Right lung (tissue), 5 donors: ENCODE data around the gene CDC42BPA. TPM values are rescaled to one million over a fixed set of nuclear protein-coding genes. Genes with fewer than 3 reads are reported as not detected.
A peak's percentile ranks its signal among the peaks of the same experiment; 100 is the strongest.
"Not testable (repeated sequence)": the region's sequence is repeated elsewhere in the genome, so short reads cannot be mapped to it uniquely, and the experiment has no call there.

Source experiments
- DNase-seq, 2 donors: peaks; one replicate each; pipeline ENCODE4 v3.0.0-alpha.2; 2013
- polyA plus RNA-seq, 5 donors: library from polyadenylated mRNA; unstranded; fragments of 120-200 nt; gene quantifications; one replicate each; pipeline versions ENCODE4 v1.2.1 to v1.2.3, GENCODE V29; 2013; ENCODE audit warnings: inconsistent platforms in 1 of 5, low replicate concordance in 1 of 5; ENCODE audit not compliant: insufficient read length in 5 of 5, insufficient read depth in 1 of 5

CDC42BPA gene
- polyA plus RNA-seq, 5 donors: 31.8 to 45.8 (median 42.7) TPM

- DNase-seq: no peak
Measured at GRCh38 chr1:227140376-227140775, 177.9 kb downstream of the CDC42BPA start.

DNA sequence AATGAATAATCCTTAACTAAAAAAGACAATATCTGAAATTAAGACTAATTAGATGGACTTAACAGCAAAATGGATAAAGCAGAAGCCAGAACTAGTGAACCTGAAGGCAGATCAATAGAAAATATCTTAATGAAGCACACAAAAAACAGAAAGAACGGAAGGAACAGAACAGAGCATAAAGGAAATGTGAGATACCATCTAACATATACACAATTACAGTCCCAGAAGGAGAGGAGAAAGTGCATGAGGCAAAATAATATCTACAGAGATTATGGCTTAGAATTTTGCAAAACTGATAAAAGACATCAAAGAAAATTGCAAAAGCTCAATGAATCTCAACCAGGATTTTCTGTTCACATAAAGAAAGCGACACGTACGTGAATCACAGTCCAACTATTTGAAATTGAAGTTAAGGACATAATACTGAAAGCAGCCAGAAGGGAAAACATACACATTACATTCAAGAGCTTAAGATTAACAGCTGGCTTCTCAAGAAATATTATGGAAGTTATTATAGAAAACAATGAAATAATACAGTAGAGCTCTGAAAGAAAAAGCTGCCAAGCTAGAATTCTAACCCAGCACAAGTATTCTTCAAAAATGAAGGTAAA, 182.0 kb downstream of the CDC42BPA start:
- no peak for DNase-seq

- DNase-seq: no peak
Measured at GRCh38 chr1:227134686-227135314, 183.5 kb downstream of the CDC42BPA start.

GRCh38 chr1:227132695-227133094, 185.6 kb downstream of the CDC42BPA start:
- DNase-seq: not testable (repeated sequence)

DNA sequence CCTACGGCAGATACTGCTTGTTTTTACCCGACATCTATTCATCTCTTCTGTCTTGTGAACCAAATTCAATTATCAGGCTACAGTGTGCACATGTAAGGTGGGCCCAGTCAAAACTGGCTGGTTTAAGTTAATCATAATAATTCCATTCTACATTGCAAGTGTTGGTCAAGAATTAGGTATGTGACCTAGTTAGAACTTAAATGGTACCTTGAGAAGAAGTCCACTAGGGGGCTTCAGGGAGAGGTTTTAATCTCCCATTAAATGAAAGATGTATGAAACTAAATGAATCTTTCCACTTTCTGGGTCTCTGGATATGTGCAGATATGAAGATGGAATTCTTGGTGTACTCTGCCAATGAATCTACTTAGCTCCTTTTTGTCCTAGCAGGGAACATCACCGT, 187.1 kb downstream of the CDC42BPA start:
- no peak for DNase-seq

DNA sequence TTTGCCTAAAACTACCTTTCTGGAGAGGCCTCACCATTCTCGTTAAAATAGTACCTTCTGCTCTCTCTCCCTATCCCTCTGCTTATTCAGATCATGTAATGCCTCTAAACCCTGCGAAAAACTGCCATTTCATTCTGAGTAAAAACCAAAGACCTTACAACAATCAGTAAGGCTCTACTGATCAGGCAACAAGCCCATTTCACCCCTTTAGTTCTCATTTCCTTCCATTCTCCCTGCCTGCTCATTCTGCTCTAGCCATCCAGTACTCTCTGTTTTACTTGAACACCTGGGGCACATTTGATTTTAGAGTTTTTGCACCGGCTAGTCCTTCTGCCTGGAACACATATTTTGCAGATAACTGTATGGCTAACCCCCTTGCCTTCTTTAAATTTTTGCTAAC, 190.4 kb downstream of the CDC42BPA start:
- DNase-seq: no peak

GRCh38 chr1:227125929-227126545, 192.3 kb downstream of the CDC42BPA start:
- no peak for DNase-seq

GRCh38 chr1:227124473-227124872, 193.8 kb downstream of the CDC42BPA start:
- DNase-seq: no peak

- no peak for DNase-seq
Measured at GRCh38 chr1:227120826-227121225, 197.5 kb downstream of the CDC42BPA start.

GRCh38 chr1:227112538-227112937, 205.8 kb downstream of the CDC42BPA start:
- no peak for DNase-seq

DNA sequence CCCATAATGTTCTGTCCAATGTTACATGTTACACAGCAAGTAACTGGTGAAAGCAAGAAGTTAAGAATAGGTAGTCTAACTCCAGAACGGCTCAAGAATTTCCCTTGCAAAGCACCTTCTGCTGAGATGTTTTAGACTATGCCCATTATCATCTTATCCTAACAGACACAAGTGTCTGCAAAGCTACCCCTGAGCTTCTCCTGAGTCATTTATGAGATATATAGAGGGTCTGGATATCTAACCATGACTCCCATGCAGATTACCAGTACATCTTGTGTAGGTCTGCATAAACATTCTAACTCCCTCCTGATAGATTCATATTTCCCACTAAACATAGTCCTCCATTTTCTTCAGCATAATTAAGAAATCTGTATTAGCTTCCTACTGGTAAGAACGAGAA, 206.5 kb downstream of the CDC42BPA start:
- no peak for DNase-seq

DNA sequence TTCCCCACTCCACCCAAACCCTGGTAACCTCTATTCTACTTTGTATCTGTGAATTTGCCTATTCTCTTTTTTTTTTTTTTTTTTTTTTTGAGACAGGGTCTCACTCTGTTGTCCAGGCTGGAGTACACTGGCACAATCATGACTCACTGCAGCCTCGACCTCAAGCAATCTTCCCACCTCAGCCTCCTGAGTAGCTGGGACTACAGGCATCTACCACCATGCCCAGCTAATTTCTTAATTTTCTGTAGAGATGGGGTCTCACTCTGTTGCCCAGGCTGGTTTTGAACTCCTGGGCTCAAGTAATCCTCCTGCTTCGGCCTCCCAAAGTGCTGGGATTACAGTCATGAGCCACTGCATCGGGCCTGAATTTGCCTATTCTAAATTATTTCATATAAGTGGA, 213.0 kb downstream of the CDC42BPA start:
- DNase-seq: not testable (repeated sequence)

- no peak for DNase-seq
Measured at GRCh38 chr1:227102056-227102455, 216.2 kb downstream of the CDC42BPA start.

DNA sequence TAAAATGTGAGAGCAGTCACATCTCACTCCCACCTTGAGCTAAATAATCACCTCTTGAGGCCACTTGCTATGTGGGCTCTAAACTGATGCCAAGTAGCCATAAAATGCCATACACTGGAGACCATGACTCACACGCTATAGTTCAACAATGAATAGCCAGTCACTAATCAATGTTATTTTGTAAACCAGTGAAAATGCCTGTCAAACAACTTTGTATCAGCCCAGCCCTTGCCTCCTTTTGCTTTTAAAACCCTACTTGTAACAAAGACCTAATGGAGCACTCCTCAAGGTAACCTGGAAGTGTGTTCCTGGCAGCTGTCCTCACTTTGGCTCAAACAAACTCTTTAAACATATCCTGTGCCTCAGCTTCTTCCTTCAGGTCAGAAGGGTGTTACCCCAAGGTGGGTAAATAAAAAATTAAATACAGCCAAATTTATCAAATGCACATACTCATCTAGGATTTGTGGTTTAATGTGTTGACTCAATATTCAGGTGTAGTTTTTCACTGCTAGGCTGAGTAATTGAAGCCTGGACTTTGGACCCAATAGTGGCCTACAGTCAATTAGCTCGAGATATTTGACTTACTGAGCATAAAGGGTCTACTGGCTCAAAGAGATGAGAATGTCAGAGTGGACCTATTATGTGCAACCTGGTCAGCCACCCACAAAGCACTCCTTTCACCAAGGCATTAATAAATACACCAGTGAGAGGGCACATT, 223.9 kb downstream of the CDC42BPA start:
- DNase-seq: no peak

DNA sequence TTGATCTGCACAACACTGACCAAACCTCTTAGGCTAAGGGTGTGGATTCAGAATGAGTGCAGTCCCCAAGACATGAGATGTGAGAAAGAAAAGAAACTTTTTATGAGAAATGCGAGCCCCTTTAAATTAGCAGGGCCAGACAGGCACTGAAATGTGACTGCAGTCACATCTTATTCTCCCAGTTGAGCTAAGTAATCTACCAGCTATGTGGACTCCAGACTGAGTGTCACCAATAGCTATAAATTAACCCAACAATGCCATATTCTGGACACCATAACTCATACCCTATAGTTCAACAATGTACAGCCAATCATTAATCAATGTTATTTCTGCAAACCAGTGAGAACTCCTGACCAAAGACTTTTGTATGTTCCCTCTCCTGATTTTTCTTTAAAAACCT, 225.0 kb downstream of the CDC42BPA start:
- no peak for DNase-seq

GRCh38 chr1:227092069-227092468, 226.2 kb downstream of the CDC42BPA start:
- DNase-seq: no peak

DNA sequence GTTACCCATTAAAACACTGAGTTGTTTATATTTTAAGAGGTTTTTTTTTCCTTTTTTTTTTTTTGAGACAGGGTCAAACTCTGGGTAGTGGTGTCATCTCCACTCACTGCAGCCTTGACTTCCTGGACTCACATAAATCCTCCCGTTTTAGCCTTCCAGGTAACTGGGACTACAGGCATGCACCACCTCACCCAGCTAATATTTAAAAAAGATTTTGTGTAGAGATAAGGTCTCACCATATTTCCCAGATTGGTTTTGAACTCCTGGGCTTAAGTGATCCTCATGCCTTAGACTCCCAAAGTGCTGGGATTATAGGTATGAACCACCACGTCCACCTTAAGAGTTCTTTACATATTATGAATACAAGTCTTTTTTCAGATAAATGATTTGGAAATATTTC, 231.7 kb downstream of the CDC42BPA start:
- no peak for DNase-seq

DNA sequence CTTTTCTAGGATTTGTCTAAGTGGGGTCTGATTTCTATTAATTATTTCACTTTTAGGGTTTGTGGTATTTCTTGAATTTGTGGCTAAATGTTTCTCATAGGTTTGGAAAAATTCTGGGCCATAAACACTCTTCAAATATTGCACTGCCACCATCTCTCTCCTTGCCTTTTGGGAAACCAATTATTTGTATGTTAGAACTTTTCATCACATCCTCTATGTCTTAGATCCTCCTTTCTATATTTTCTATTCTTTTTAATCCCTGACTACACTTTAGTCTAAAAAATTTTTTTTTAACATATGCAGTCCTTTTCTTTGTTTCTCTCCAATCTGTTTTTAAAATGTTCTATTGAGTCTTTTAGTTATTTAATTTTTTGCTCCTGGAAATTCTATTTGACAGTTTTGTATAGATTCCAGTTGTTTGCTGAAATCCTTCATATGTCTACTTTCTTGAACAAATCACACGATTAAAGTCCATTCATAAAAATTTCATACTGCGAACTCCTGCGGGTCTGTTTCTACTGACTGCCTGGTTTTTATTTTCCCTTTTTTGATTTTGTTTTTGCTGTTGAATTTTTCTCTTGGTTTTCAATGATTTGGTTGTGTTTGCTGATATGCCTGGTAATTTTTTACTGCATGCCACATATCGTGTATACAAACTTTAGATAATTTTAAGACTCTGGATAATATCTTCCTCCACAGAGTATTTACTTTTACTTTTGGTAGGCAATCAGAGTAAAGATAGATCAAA, 235.1 kb downstream of the CDC42BPA start:
- DNase-seq: no peak

DNA sequence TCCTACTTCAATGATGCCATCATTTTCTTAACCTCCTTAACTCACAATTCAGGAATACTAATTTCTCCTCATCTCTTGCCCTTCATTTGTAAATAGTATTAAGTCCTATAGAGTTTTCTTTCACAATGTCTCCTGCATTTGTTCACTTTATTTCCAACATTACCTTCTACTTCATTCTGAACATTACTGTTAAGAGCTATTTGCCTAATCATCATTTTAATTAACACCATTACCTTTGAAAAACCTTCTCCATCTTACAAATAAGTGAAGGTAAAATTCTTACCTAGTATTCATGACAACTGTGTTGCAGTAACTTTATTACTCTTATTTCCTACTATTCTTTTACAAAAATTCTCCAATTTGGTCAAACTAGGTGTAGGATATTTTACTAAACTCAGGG, 240.5 kb downstream of the CDC42BPA start:
- no peak for DNase-seq

- peak; percentile 24 to 52 for DNase-seq
Measured at GRCh38 chr1:227073786-227074185, 244.5 kb downstream of the CDC42BPA start.

- DNase-seq: no peak
Measured at GRCh38 chr1:227072991-227073390, 245.3 kb downstream of the CDC42BPA start.
